Testis (tissue), 2 donors: ENCODE data around the gene AUP1.

Experiments used
- POLR2A ChIP-seq: fragments of 450-650 bp; IDR thresholded peaks from one replicate; pipeline ENCODE4 v1.6.1; 2017; ENCODE audit warnings: antibody characterized with exemption, mild to moderate bottlenecking, moderate library complexity
- TF ChIP-seq, protein P1 (sequence below), 3 experiments: fragments of 450-650 bp in 2 of 3; fragments of 200-600 bp in 1 of 3; sonication (generic) in 1 of 3; IDR thresholded peaks; one replicate each; pipeline ENCODE4 v1.5.1; 2016 to 2019; ENCODE audit warnings: antibody characterized with exemption in 3 of 3, mild to moderate bottlenecking in 2 of 3, moderate library complexity in 1 of 3

DNA sequence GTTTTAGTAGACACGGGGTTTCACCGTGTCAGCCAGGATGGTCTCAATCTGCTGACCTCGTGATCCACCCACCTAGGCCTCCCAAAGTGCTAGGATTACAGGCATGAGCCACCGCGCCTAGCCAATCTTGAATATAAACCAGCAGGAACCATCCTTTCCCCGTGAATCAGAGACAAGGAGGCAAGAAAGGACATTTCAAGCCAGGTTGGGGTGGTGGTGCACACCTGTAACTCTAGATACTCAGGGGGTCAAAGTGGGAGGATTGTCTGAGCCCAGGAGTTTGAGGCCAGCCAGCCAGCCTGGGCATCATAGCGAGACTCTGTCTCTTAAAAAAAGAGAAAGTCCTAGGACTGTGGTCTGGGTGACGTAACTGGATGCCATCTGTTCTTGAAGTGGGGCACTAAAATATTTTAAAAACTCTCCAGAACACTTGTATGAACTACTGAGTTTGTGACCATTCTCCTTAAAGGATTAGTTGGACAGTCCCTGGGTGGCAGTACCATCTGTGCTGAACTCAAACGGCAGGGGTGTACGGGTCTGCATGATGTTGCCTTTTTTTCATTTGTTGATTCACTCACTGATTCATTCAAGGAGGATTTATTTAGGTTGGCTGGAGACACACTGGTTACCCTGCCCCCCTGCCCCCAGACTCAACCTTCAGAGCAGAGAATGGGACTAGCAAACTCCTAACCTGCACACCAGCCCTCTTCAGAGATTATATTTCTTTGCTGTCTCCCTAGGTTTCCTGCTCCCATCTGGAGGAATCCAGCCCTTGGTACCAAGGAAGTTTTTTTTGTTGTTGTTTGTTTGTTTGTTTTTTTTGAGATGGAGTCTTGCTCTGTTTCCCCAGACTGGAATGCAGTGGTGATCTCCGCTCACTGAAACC lies 18.2 kb downstream of the AUP1 start:
- TF ChIP-seq, protein P1, sequence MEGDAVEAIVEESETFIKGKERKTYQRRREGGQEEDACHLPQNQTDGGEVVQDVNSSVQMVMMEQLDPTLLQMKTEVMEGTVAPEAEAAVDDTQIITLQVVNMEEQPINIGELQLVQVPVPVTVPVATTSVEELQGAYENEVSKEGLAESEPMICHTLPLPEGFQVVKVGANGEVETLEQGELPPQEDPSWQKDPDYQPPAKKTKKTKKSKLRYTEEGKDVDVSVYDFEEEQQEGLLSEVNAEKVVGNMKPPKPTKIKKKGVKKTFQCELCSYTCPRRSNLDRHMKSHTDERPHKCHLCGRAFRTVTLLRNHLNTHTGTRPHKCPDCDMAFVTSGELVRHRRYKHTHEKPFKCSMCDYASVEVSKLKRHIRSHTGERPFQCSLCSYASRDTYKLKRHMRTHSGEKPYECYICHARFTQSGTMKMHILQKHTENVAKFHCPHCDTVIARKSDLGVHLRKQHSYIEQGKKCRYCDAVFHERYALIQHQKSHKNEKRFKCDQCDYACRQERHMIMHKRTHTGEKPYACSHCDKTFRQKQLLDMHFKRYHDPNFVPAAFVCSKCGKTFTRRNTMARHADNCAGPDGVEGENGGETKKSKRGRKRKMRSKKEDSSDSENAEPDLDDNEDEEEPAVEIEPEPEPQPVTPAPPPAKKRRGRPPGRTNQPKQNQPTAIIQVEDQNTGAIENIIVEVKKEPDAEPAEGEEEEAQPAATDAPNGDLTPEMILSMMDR (IDR thresholded peaks at IDR 0.05), result no peak
- TF ChIP-seq POLR2A, result no peak
